Subcutaneous adipose tissue (tissue), 4 donors: ENCODE data around the gene MUC3A. TPM values are rescaled to one million over a fixed set of nuclear protein-coding genes. Genes with fewer than 3 reads are reported as not detected.

Experiments used
- total RNA-seq, 4 donors: library from RNA; depleted of rRNA; stranded (reverse); fragments of >200 nt; gene quantifications; one replicate each; pipeline ENCODE4 v1.1.0, GENCODE V29; 2016
- TF ChIP-seq, protein P1 (sequence below): fragments of 450-650 bp; IDR thresholded peaks from one replicate; pipeline ENCODE4 v1.5.1; 2016; ENCODE audit warnings: low read depth, mild to moderate bottlenecking, control low read depth, antibody characterized with exemption, moderate library complexity

Gene MUC3A
- total RNA-seq, 4 donors from 2014 or later: under 0.01 to 0.94 (median 0.24) TPM

GRCh38 chr7:100957832-100958421, 8.6 kb downstream of the MUC3A start:
- TF ChIP-seq, protein P1, sequence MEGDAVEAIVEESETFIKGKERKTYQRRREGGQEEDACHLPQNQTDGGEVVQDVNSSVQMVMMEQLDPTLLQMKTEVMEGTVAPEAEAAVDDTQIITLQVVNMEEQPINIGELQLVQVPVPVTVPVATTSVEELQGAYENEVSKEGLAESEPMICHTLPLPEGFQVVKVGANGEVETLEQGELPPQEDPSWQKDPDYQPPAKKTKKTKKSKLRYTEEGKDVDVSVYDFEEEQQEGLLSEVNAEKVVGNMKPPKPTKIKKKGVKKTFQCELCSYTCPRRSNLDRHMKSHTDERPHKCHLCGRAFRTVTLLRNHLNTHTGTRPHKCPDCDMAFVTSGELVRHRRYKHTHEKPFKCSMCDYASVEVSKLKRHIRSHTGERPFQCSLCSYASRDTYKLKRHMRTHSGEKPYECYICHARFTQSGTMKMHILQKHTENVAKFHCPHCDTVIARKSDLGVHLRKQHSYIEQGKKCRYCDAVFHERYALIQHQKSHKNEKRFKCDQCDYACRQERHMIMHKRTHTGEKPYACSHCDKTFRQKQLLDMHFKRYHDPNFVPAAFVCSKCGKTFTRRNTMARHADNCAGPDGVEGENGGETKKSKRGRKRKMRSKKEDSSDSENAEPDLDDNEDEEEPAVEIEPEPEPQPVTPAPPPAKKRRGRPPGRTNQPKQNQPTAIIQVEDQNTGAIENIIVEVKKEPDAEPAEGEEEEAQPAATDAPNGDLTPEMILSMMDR: no peak

DNA sequence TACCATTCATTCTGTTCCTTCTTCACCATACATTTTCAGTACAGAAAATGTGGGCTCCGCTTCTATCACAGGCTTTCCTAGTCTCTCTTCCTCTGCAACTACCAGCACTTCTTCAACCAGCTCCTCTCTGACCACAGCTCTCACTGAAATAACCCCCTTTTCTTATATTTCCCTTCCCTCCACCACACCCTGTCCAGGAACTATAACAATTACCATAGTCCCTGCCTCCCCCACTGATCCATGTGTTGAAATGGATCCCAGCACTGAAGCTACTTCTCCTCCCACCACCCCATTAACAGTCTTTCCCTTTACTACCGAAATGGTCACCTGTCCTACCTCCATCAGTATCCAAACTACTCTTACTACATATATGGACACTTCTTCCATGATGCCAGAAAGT, 10.6 kb downstream of the MUC3A start:
- TF ChIP-seq, protein P1: no peak

- TF ChIP-seq, protein P1: no peak
Observed at GRCh38 chr7:100962537-100962936, 13.2 kb downstream of the MUC3A start.

GRCh38 chr7:100963386-100963785, 14.1 kb downstream of the MUC3A start:
- TF ChIP-seq, protein P1: no peak

DNA sequence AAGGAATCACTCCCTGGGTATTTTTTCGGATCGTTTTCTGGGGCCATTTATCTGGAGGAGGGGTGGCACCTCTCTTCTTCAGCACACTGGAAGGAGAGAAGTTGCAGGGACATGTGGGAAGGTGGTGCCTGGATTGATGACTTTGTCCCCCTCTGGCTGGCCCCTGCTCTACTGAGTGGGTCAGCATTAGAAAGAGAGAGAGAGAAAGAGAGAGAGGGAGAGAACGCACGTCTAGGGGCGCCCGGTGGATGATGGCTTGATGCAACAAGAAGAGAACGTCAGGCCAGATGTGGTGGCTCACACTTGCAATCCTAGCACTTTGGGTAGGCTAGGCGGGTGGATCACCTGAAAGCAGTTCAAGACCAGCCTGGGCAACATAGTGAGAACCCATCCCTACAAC, 14.5 kb downstream of the MUC3A start:
- TF ChIP-seq, protein P1: no peak

DNA sequence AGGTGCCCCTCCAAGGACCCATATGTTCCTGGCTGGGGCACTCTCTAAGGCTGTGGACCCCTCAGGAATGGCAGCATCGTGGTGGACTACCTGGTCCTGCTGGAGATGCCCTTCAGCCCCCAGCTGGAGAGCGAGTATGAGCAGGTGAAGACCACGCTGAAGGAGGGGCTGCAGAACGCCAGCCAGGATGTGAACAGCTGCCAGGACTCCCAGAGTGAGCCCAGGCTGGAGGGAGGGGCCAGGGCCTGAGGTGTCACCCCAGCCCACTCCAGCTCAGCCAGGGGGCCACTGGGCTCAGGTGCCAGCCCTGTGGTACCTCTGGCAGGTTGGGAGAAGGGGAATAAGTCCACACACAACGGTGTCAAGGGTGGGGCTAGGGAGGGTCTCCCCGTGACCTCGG, 15.3 kb downstream of the MUC3A start:
- TF ChIP-seq, protein P1: no peak

- TF ChIP-seq, protein P1: no peak
Observed at GRCh38 chr7:100965045-100965722, 15.8 kb downstream of the MUC3A start.
